Astrocyte (in vitro differentiated cells and primary cell): ENCODE measurements around the gene CELF2.

Experiments used
- EZH2 ChIP-seq: IDR thresholded peaks from 2 replicates; pipeline ENCODE4 v1.6.1; 2012; ENCODE audit warnings: mild to moderate bottlenecking, low read length, inconsistent platforms; ENCODE audit not compliant: insufficient read depth
- TF ChIP-seq, protein P1 (sequence below): IDR thresholded peaks from 2 replicates; pipeline ENCODE4 v1.5.1; 2011; ENCODE audit warnings: low read depth, mild to moderate bottlenecking, inconsistent platforms, low read length, moderate library complexity; ENCODE audit not compliant: insufficient read depth

DNA sequence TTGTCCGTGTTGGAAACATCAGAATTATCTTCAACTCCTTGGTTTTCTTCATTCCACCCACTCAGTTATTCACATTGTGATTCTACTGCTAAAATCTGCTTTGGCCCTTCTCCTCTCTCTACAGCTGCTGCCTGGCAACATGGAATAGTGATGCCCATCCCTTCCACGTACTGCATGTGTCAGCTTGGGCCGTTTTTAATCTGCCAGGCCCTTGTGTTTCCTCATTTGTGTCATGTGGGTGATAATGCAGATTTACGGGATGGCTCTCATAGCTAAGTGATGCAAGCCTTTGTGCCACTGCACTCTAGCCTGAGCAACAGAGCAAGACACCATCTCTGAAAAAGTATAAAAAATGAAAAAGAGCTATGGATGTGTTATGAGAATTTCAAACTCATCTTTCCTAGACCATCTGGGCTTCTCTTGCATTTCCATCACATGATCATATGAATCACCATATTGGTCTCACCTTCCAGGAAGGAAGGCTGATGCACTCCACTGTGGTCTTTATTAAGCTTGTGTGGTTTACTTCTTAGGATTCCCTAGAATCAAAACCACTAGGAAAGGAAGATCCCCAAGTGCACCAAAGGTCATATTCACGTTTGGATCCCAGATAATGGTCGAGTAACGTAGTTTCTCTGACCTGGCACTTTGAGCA is 20.6 kb upstream of the CELF2 start:
- TF ChIP-seq, protein P1, sequence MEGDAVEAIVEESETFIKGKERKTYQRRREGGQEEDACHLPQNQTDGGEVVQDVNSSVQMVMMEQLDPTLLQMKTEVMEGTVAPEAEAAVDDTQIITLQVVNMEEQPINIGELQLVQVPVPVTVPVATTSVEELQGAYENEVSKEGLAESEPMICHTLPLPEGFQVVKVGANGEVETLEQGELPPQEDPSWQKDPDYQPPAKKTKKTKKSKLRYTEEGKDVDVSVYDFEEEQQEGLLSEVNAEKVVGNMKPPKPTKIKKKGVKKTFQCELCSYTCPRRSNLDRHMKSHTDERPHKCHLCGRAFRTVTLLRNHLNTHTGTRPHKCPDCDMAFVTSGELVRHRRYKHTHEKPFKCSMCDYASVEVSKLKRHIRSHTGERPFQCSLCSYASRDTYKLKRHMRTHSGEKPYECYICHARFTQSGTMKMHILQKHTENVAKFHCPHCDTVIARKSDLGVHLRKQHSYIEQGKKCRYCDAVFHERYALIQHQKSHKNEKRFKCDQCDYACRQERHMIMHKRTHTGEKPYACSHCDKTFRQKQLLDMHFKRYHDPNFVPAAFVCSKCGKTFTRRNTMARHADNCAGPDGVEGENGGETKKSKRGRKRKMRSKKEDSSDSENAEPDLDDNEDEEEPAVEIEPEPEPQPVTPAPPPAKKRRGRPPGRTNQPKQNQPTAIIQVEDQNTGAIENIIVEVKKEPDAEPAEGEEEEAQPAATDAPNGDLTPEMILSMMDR = no peak
- no peak for TF ChIP-seq EZH2
